Sigmoid colon (tissue), 4 donors: ENCODE data around the gene ROS1.

Experiments used
- EP300 ChIP-seq, 4 donors: sonication (generic); formaldehyde crosslinking; IDR thresholded peaks; one replicate each; pipeline ENCODE4 v1.6.1; 2017; ENCODE audit warnings: antibody characterized with exemption in 4 of 4
- POLR2A ChIP-seq, 2 donors: fragments of 450-650 bp; IDR thresholded peaks; one replicate each; pipeline ENCODE4 v1.6.1; 2016; ENCODE audit warnings: antibody characterized with exemption in 2 of 2, mild to moderate bottlenecking in 2 of 2, moderate library complexity in 2 of 2
- POLR2AphosphoS5 ChIP-seq, 4 donors: sonication (generic); formaldehyde crosslinking; IDR thresholded peaks; one replicate each; pipeline ENCODE4 v1.6.1; 2017; ENCODE audit warnings: antibody characterized with exemption in 4 of 4
- TF ChIP-seq, protein P1 (sequence below), 4 experiments: fragments of 450-650 bp in 3 of 4; fragments of 200-600 bp in 1 of 4; IDR thresholded peaks; one replicate each; pipeline ENCODE4 v1.5.1; 2016 to 2019; ENCODE audit warnings: antibody characterized with exemption in 4 of 4, mild to moderate bottlenecking in 3 of 4, moderate library complexity in 2 of 4

DNA sequence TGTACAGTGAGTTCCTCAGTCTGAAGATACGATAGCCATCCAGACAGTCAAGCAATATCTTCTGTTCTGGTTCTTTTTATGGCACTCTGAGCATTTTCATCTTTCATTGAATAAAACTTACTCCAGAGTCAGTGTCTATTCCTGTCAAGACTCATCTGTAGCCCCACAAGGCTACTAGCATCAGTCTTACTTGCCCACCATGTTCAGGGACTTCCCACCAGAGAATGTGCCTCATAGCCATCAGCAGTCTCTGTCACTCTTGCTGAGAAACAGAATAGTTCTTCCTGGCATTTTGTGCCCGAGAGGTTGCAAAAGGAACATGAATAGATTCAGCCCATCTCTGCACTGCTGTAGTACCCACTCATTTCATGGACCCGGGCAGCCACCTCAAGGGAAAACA, 44.0 kb upstream of the ROS1 start:
- TF ChIP-seq, protein P1, sequence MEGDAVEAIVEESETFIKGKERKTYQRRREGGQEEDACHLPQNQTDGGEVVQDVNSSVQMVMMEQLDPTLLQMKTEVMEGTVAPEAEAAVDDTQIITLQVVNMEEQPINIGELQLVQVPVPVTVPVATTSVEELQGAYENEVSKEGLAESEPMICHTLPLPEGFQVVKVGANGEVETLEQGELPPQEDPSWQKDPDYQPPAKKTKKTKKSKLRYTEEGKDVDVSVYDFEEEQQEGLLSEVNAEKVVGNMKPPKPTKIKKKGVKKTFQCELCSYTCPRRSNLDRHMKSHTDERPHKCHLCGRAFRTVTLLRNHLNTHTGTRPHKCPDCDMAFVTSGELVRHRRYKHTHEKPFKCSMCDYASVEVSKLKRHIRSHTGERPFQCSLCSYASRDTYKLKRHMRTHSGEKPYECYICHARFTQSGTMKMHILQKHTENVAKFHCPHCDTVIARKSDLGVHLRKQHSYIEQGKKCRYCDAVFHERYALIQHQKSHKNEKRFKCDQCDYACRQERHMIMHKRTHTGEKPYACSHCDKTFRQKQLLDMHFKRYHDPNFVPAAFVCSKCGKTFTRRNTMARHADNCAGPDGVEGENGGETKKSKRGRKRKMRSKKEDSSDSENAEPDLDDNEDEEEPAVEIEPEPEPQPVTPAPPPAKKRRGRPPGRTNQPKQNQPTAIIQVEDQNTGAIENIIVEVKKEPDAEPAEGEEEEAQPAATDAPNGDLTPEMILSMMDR (IDR thresholded peaks at IDR 0.05) = no peak
- TF ChIP-seq EP300 (IDR thresholded peaks at IDR 0.05) = no peak
- TF ChIP-seq POLR2AphosphoS5 (IDR thresholded peaks at IDR 0.05) = no peak
- no peak for TF ChIP-seq POLR2A (IDR thresholded peaks at IDR 0.05)
